ENCODE data around the gene AADACL3.
"Not testable (repeated sequence)": the region's sequence is repeated elsewhere in the genome, so short reads cannot be mapped to it uniquely, and the experiment has no call there.

Gene AADACL3

DNA sequence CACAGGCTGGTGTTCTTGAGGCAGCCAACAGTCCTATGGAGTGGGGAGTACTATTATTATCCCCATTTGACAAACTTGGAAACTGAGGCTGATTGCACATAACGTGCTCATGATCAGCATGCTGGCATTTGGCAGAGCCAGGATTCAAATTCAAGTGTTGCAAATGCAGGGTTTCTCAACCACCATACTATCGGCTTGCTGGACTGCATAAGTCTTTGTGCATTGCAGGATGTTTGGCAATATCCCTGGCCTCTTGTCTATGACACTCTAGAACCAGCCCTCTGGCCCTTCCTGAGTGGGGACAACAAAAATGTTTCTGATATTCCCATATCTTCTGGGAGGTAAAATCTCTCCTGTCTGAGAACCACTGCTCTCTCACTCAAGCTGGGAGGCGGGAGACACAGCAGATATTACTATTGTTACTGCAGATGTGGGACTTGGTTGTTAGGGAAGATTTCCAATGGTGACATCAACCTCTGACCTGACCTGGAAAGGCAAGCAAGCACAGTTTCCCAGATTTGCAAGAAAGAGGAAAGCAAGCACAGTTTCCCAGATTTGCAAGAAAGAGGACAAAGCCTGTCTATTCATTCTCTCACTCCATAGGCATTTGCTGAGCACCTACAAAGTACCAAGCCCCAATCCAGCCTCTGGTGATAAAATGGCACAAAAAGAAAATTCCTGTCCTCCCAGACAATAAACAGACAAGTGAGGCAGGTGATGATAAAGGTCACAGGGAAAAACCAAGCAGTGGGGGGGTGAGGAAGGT is 1.0 kb upstream of the AADACL3 start:
- DNase-seq (ENCODE audit: insufficient read length, low spot score) (no peak), FAIRE-seq (no peak)
- TF ChIP-seq, protein P1, sequence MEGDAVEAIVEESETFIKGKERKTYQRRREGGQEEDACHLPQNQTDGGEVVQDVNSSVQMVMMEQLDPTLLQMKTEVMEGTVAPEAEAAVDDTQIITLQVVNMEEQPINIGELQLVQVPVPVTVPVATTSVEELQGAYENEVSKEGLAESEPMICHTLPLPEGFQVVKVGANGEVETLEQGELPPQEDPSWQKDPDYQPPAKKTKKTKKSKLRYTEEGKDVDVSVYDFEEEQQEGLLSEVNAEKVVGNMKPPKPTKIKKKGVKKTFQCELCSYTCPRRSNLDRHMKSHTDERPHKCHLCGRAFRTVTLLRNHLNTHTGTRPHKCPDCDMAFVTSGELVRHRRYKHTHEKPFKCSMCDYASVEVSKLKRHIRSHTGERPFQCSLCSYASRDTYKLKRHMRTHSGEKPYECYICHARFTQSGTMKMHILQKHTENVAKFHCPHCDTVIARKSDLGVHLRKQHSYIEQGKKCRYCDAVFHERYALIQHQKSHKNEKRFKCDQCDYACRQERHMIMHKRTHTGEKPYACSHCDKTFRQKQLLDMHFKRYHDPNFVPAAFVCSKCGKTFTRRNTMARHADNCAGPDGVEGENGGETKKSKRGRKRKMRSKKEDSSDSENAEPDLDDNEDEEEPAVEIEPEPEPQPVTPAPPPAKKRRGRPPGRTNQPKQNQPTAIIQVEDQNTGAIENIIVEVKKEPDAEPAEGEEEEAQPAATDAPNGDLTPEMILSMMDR (IDR thresholded peaks at IDR 0.05; ENCODE audit: insufficient read depth, missing control alignments) = no peak

DNA sequence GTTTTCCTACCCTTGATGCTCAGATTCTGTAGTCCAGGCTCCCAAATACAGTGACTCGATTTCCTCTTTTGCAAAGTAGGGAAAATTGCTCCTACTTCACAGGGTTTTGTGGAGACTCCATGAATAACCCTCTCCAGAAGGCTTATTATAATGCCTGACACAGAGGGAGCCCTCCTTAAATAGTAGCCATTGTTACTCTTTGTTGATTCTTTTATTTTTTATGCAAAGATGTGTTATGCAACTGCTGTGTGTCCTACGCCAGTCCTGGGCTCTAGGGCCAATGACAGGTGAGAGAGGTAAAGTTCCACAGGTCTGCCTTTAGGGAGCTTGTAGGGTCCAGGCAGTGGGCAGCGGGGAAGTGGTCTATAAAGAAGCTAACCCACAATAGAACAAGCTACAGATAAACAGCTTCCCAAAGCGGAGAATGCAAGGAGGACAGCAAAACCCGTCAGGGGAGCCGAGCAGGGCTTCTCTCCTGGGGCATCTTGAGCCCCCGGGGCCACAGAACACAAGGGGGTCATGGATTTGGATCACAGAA is 1.5 kb downstream of the AADACL3 start:
- DNase-seq (ENCODE audit: insufficient read length, low spot score) (no peak), FAIRE-seq (no peak)
- TF ChIP-seq, protein P1 (IDR thresholded peaks at IDR 0.05; ENCODE audit: insufficient read depth, missing control alignments) = no peak

- no peak for FAIRE-seq
- no peak for DNase-seq (ENCODE audit: insufficient read length, low spot score)
- TF ChIP-seq, protein P1 (IDR thresholded peaks at IDR 0.05; ENCODE audit: insufficient read depth, missing control alignments) = no peak
Measured at GRCh38 chr1:12722626-12723025, 6.7 kb downstream of the AADACL3 start.

DNA sequence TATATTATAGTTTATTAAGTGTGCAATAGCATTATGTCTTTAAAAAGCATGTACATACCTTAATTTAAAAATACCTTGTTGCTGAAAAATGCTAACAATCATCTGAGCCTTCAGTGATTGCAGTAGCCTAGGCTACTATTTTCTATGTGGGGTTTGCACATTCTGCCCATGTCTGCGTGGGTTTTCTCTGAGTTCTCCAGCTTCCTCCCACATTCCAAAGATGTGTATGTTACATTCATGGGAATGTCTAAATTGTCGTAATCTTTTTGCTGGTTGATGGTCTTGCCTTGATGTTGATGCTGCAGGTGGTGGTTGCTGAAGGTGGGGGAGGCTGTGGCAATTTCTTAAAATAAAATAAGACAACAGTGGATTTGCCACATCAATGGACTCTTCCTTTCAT is 12.5 kb downstream of the AADACL3 start:
- no peak for FAIRE-seq
- TF ChIP-seq, protein P1 (IDR thresholded peaks at IDR 0.05; ENCODE audit: insufficient read depth, missing control alignments) = no peak
- no peak for DNase-seq (ENCODE audit: insufficient read length, low spot score)

DNA sequence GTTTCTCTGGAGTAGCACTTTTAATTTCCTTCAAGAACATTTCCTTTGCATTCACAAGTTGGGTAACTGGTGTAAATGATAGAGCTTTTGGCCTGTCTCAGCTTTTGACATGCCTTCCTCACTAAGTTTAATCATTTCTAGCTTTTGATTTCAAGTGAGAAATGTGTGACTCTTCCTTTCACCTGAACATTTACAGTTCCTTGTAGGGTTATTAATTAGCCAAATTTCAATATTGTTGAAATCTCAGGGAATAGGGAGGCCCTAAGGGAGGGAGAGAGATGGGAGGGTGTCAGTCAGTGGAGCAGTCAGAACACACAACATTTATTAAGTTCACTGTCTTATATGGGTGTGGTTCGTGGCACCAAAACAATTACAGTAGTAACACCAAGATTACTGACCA is 14.2 kb downstream of the AADACL3 start:
- TF ChIP-seq, protein P1 (IDR thresholded peaks at IDR 0.05; ENCODE audit: insufficient read depth, missing control alignments) = no peak
- FAIRE-seq = no peak
- DNase-seq (ENCODE audit: insufficient read length, low spot score) = no peak

DNA sequence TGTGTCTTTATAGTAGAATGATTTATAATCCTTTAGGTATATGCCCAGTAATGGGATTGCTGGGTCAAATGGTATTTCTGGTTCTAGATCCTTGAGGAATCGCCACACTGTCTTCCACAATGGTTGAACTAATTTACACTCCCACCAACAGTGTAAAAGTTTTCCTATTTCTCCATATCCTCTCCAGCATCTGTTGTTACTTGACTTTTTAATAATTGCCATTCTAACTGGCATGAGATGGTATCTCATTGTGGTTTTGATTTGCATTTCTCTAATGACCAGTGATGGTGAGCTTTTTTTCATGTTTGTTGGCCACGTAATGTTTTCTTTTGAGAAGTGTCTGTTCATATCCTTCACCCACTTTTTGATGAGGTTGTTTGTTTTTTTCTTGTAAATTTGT is 15.2 kb downstream of the AADACL3 start:
- not testable (repeated sequence) for FAIRE-seq; DNase-seq (ENCODE audit: insufficient read length, low spot score)

DNA sequence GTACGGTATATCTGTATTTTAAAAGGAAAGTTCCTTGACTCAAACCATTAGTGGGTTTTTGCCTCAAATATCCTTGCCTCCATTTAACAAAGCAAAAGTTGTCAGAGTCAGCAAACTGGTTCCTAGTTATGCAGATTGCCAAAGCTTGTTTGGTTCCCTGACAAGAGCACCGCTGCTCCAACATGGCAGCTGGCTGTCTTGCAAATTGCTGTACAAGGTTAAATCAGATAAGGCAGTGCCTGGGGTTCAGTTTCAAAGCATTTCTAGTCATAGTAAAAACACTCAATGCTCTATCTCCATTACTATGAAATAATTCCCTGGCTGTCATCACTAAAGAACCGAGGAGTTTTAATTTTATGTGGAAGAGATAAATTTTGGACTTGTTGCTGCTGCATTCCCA is 18.7 kb downstream of the AADACL3 start:
- no peak for FAIRE-seq
- DNase-seq (ENCODE audit: insufficient read length, low spot score) = no peak

More for the DNA sequence above, 18.7 kb downstream of the AADACL3 start:
- TF ChIP-seq, protein P1 (IDR thresholded peaks at IDR 0.05; ENCODE audit: insufficient read depth, missing control alignments) = no peak
